Measurements from ENCODE around the gene CRLF2. TPM values are rescaled to one million over a fixed set of nuclear protein-coding genes. Genes with fewer than 3 reads are reported as not detected.
A peak's percentile ranks its signal among the peaks of the same experiment; 100 is the strongest.

Gene CRLF2
- total and polyA plus RNA-seq, 8 donors = not detected

DNA sequence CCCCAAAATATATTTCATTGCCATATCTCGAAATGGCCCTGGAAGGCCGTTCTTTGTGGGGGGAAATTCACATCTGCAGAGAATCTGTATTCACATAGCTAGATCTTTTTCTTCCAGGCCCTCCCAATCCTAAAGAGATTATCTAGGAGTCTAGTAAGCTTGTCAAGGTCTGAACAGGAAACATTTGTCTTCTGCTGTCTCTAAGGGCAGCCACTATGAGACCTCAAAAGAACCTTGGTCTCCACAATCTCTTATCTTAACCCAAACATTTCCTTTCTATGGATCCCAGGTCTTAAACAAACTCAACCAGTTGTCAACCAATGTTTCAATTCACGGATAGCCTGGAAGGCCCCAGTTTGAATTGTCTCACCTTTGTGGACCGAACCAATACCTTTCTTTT lies 45.0 kb downstream of the CRLF2 start:
- no peak for DNase-seq
- no peaks in the 10 kb centered on the region for H3K36me3 ChIP-seq
- H3K4me1 ChIP-seq = no peaks in the 10 kb centered on the region
- peaks cover 0 to 18% (median 0%) of the 10 kb centered on the region in 3 donors for H3K27me3 ChIP-seq
- intact Hi-C loops (cut with DNase I; ENCODE audit: low total_unique reads) = no loop called here
- TF ChIP-seq, protein P1, sequence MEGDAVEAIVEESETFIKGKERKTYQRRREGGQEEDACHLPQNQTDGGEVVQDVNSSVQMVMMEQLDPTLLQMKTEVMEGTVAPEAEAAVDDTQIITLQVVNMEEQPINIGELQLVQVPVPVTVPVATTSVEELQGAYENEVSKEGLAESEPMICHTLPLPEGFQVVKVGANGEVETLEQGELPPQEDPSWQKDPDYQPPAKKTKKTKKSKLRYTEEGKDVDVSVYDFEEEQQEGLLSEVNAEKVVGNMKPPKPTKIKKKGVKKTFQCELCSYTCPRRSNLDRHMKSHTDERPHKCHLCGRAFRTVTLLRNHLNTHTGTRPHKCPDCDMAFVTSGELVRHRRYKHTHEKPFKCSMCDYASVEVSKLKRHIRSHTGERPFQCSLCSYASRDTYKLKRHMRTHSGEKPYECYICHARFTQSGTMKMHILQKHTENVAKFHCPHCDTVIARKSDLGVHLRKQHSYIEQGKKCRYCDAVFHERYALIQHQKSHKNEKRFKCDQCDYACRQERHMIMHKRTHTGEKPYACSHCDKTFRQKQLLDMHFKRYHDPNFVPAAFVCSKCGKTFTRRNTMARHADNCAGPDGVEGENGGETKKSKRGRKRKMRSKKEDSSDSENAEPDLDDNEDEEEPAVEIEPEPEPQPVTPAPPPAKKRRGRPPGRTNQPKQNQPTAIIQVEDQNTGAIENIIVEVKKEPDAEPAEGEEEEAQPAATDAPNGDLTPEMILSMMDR (IDR thresholded peaks at IDR 0.05) = no peak
- TF ChIP-seq POLR2AphosphoS5 (IDR thresholded peaks at IDR 0.05) = no peak
- TF ChIP-seq EP300 (IDR thresholded peaks at IDR 0.05) = no peak
- TF ChIP-seq POLR2A (IDR thresholded peaks at IDR 0.05) = no peak
- no peak overlapping the region for H3K27ac ChIP-seq
- no peaks in the 10 kb centered on the region for H3K9me3 ChIP-seq
- H3K4me3 ChIP-seq = no peak overlapping the region
- 19 to 42% (median 27%) methylated on average over 4 of the region's 4 CpGs for WGBS, 5 donors

DNA sequence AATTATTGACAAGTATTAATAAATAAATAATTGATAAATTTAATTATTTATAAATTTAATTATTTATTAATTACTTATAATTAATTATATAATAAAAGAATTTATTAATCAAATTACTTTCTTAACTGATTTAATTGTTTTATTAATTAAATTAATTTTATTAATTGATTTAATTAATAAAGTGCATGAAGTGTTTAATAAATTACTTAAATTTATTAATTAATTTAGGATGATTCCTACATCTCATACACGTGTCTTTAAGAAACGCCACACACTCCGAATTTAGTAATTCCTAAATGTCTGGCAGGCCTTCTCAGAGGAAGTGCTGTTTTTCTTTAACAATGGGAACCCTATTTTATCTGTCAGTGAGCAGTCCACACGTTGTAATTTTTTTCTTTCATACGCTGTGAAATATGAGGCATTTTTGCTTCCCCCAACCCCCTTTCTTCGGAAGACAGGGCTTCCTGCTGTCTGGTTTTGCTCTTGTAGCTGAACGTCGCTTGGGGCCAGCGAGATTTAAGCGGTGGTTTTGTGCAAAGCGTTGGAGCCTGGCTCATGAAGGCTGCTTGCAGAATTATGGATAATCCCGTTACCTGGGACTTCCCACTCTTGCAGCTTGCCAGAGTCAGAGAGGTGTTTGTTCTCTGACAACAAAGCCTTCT lies 46.8 kb downstream of the CRLF2 start:
- Histone ChIP-seq H3K36me3 (no peaks in the 10 kb centered on the region), H3K27me3 (peaks cover 0 to 24% (median 0%) of the 10 kb centered on the region in 3 donors), H3K27ac (no peak overlapping the region), H3K4me3 (no peak overlapping the region), H3K4me1 (no peaks in the 10 kb centered on the region), H3K9me3 (no peaks in the 10 kb centered on the region)
- intact Hi-C loops (cut with DNase I; ENCODE audit: low total_unique reads) = no loop called here
- WGBS, 5 donors = 20 to 35% (median 30%) methylated on average over 12 of the region's 12 CpGs
- DNase-seq = peak in 1 of 2 donors; percentile 76
- TF ChIP-seq POLR2AphosphoS5 (IDR thresholded peaks at IDR 0.05) (no peak), POLR2A (IDR thresholded peaks at IDR 0.05) (no peak), EP300 (IDR thresholded peaks at IDR 0.05) (no peak)
- TF ChIP-seq, protein P1 (IDR thresholded peaks at IDR 0.05) = no peak

DNA sequence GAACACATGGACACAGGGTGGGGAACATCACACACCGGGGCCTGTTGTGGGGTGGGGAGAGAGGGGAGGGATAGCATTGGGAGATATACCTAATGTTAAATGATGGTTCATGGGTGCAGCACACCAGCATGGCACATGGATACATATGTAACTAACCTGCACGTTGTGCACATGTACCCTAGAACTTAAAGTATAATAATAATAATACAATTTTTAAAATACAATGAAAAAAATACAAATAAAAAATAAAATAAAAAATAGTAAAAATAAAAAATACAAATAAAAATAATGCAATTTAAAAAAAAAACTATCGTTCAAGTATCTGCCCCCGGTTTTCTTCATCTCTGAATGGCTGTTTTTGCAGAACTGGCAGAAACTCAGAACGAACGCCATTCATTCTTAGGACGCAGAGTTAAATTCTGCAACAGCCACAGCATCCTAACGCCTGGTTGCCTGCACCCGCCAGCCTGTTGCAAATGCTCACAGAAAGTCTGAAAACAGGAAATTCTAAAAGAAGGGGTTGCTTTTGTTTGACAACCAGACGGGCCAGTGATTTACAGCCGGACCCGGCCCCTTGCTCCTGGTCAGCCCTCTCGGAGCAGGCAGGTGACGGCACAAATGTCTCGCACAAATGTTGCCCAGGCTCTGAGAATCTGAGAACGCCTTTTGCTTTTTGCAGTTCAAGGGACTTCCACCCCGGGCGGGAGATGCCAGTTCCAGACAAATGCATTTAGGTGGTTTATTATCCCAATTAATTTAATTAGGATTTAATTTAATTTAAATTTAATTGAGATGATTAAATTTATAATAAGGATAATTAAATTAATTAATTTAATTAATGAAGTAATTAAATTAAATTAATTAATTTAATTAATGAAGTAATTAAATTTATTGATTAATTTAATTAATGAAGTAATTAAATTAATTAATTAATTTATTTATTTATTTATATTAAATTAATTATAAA lies 47.8 kb downstream of the CRLF2 start:
- H3K4me3 ChIP-seq = no peak overlapping the region
- H3K36me3 ChIP-seq = no peaks in the 10 kb centered on the region
- intact Hi-C loops (cut with DNase I; ENCODE audit: low total_unique reads) = no loop called here
- no peak overlapping the region for H3K27ac ChIP-seq
- peaks cover 0 to 24% (median 0%) of the 10 kb centered on the region in 3 donors for H3K27me3 ChIP-seq
- WGBS, 5 donors = 21 to 27% (median 24%) methylated on average over 18 of the region's 18 CpGs
- TF ChIP-seq POLR2A (IDR thresholded peaks at IDR 0.05) = no peak
- TF ChIP-seq EP300 (IDR thresholded peaks at IDR 0.05) = no peak
- no peak for TF ChIP-seq POLR2AphosphoS5 (IDR thresholded peaks at IDR 0.05)
- TF ChIP-seq, protein P1 (IDR thresholded peaks at IDR 0.05) = no peak
- H3K4me1 ChIP-seq = no peaks in the 10 kb centered on the region
- peak in 1 of 2 donors; percentile 66 for DNase-seq
- H3K9me3 ChIP-seq = no peaks in the 10 kb centered on the region

DNA sequence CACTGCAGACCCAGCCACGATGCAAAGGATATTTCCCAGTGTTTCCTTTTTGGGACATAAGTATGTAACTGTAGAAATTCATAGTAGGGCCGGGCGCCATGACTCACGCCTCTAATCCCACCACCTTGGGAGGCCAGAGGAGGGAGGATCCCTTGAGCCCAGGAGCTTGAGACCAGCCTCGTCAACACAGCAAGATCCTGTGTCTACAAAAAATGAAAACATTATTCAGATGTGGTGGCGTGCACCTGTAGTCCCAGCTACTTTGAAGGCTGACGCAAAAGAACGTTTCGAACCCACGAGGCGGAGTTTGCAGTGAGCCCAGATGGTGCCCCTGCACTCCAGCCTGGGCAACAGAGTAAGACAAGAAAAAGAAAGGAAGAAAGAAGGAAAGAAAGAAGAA lies 49.2 kb downstream of the CRLF2 start:
- H3K9me3 ChIP-seq = no peaks in the 10 kb centered on the region
- DNase-seq = no peak
- H3K36me3 ChIP-seq = no peaks in the 10 kb centered on the region
- no peak overlapping the region for H3K4me3 ChIP-seq
- H3K4me1 ChIP-seq = no peaks in the 10 kb centered on the region
- 73 to 83% (median 81%) methylated on average over 11 of the region's 11 CpGs for WGBS, 5 donors
- TF ChIP-seq EP300 (IDR thresholded peaks at IDR 0.05) = no peak
- no peak for TF ChIP-seq POLR2AphosphoS5 (IDR thresholded peaks at IDR 0.05)
- TF ChIP-seq, protein P1 (IDR thresholded peaks at IDR 0.05) = no peak
- TF ChIP-seq POLR2A (IDR thresholded peaks at IDR 0.05) = no peak
- no peak overlapping the region for H3K27ac ChIP-seq
- H3K27me3 ChIP-seq = peaks cover 0 to 24% (median 0%) of the 10 kb centered on the region in 3 donors
- intact Hi-C loops (cut with DNase I; ENCODE audit: low total_unique reads) = no loop called here
